ENCODE data around the gene CHST3. TPM values are rescaled to one million over a fixed set of nuclear protein-coding genes. Genes with fewer than 3 reads are reported as not detected.
A peak's percentile ranks its signal among the peaks of the same experiment; 100 is the strongest.

Gene CHST3
- total and polyA plus RNA-seq, 9 donors = 16.4 to 69.2 (median 36.1) TPM

- intact Hi-C loops (cut with DNase I) = loop anchor here (5.0 kb wide), 1 partner anchor 288 kb away; no protein-coding TSS in a partner anchor
- H3K36me3 ChIP-seq = no peaks in the 10 kb centered on the region
- no peak for TF ChIP-seq EP300 (IDR thresholded peaks at IDR 0.05)
- TF ChIP-seq POLR2A (IDR thresholded peaks at IDR 0.05) = no peak
- TF ChIP-seq CTCF (IDR thresholded peaks at IDR 0.05) = no peak
- peaks cover 5% of the 10 kb centered on the region for H3K4me1 ChIP-seq (ENCODE audit: insufficient read depth)
- no peaks in the 10 kb centered on the region for H3K9me3 ChIP-seq
- no peaks in the 10 kb centered on the region for H3K27me3 ChIP-seq
- H3K4me3 ChIP-seq = no peak overlapping the region
- DNase-seq = no peak
- WGBS, 3 donors = 88 to 92% (median 90%) methylated on average over 1 of the region's 1 CpG
- H3K27ac ChIP-seq = no peak overlapping the region
These were observed 85.3 kb downstream of the CHST3 start for GRCh38 chr10:72049472-72049871.

- no peaks in the 10 kb centered on the region for H3K36me3 ChIP-seq
- DNase-seq = no peak
- H3K27me3 ChIP-seq = no peaks in the 10 kb centered on the region
- no peaks in the 10 kb centered on the region for H3K9me3 ChIP-seq
- TF ChIP-seq POLR2A (IDR thresholded peaks at IDR 0.05) = no peak
- no peak for TF ChIP-seq CTCF (IDR thresholded peaks at IDR 0.05)
- 85 to 88% (median 86%) methylated on average over 5 of the region's 5 CpGs for WGBS, 3 donors
- intact Hi-C loops (cut with DNase I) = loop anchor here (5.0 to 10.0 kb wide), 3 partner anchors 165 to 287 kb away; partner anchors contain the start of genes ANAPC16 (in 1 of the 4) and ASCC1 (in 1 of the 4)
- H3K4me1 ChIP-seq (ENCODE audit: insufficient read depth) = peaks cover 5% of the 10 kb centered on the region
- H3K27ac ChIP-seq = no peak overlapping the region
- no peak overlapping the region for H3K4me3 ChIP-seq
These were observed 86.0 kb downstream of the CHST3 start for GRCh38 chr10:72049969-72050781.

GRCh38 chr10:72050873-72051272 lies 86.7 kb downstream of the CHST3 start:
- DNase-seq = no peak
- TF ChIP-seq EP300 (IDR thresholded peaks at IDR 0.05) (no peak), CTCF (IDR thresholded peaks at IDR 0.05) (no peak), POLR2A (IDR thresholded peaks at IDR 0.05) (no peak)
- WGBS, 3 donors = 34 to 67% (median 35%) methylated on average over 3 of the region's 3 CpGs
- Histone ChIP-seq H3K27ac (peak overlapping the region in 1 of 2 donors; percentile 43), H3K27me3 (no peaks in the 10 kb centered on the region), H3K4me1 (ENCODE audit: insufficient read depth) (peaks cover 5% of the 10 kb centered on the region), H3K9me3 (no peaks in the 10 kb centered on the region), H3K4me3 (no peak overlapping the region), H3K36me3 (no peaks in the 10 kb centered on the region)
- intact Hi-C loops (cut with DNase I) = loop anchor here in 2 of 4 donors (5.0 to 10.0 kb wide), 2 partner anchors 164 to 276 kb away; partner anchors contain the start of genes ANAPC16 (in 1 of the 2) and ASCC1 (in 1 of the 2)

- no peaks in the 10 kb centered on the region for H3K36me3 ChIP-seq
- H3K27ac ChIP-seq = no peak overlapping the region
- no peak for DNase-seq
- WGBS, 3 donors = 92 to 93% (median 93%) methylated on average over 7 of the region's 7 CpGs
- H3K4me3 ChIP-seq = no peak overlapping the region
- peaks cover 9% of the 10 kb centered on the region for H3K4me1 ChIP-seq (ENCODE audit: insufficient read depth)
- intact Hi-C loops (cut with DNase I) = loop anchor here in 2 of 4 donors (2.0 to 10.0 kb wide), 3 partner anchors 161 to 274 kb away; partner anchors contain the start of genes ANAPC16 (in 1 of the 2) and ASCC1 (in 1 of the 2)
- H3K27me3 ChIP-seq = no peaks in the 10 kb centered on the region
- H3K9me3 ChIP-seq = no peaks in the 10 kb centered on the region
- no peak for TF ChIP-seq EP300 (IDR thresholded peaks at IDR 0.05)
- TF ChIP-seq POLR2A (IDR thresholded peaks at IDR 0.05) = no peak
- TF ChIP-seq CTCF (IDR thresholded peaks at IDR 0.05) = no peak
These were observed 89.5 kb downstream of the CHST3 start for GRCh38 chr10:72053690-72054089.
